Mucosa of descending colon (tissue), 3 donors: Measurements from ENCODE around the gene SLC2A10. TPM values are rescaled to one million over a fixed set of nuclear protein-coding genes. Genes with fewer than 3 reads are reported as not detected.

Experiments
- ATAC-seq: fragments of 200-7000 bp; cut with Tn5 transposase; one replicate; pipeline ENCODE4 v1.9.1; 2020; ENCODE audit warnings: mild to moderate bottlenecking, moderate library complexity
- DNase-seq, 3 donors: peaks; one replicate each; pipeline ENCODE4 v3.0.0-alpha.2; 2020
- H3K36me3 ChIP-seq: fragments of 200-600 bp; one replicate; pipeline ENCODE4 v1.8.0; 2021; ENCODE audit warnings: low read depth, mild to moderate bottlenecking
- H3K4me1 ChIP-seq: fragments of 200-600 bp; one replicate; pipeline ENCODE4 v1.8.0; 2021; ENCODE audit warnings: low read depth, mild to moderate bottlenecking
- H3K4me3 ChIP-seq: fragments of 200-600 bp; one replicate; pipeline ENCODE4 v1.8.0; 2021; ENCODE audit warnings: mild to moderate bottlenecking
- H3K9me3 ChIP-seq: fragments of 200-600 bp; one replicate; pipeline ENCODE4 v1.8.0; 2021; ENCODE audit warnings: mild to moderate bottlenecking
- intact Hi-C, 2 donors: fragments of 100-400 bp; cut with DNase I in 1 of 2; cut with micrococcal nuclease in 1 of 2; formaldehyde crosslinking; loops; one replicate each; pipeline versions ENCODE4 v1.11.0 to v1.11.1; 2022; cut with DNase I, micrococcal nuclease
- total RNA-seq, 3 donors: library from RNA; stranded (reverse); fragmentation: NEBNext Ultra II Directional in 2 of 3; extraction: Animal tissue kit (Norgen Biotek cat#: 25700) in 2 of 3; gene quantifications; one replicate each; pipeline versions ENCODE4 v1.2.1 to v1.2.4, GENCODE V29; 2021 to 2023
- TF ChIP-seq, protein P1 (sequence below): fragments of 200-600 bp; IDR thresholded peaks from one replicate; pipeline ENCODE4 v1.8.0; 2022; ENCODE audit warnings: antibody characterized with exemption, mild to moderate bottlenecking
- donor health status: DM: no; HTN: no; CAD: no; lungs with moderate emphysema.
- donor health status: DM: no; HTN: no; CAD: no.
- donor health status: DM: no; HTN: yes; CAD: no.

SLC2A10 gene
- total RNA-seq, 3 donors from 2014 or later, result 13.4 to 37.5 (median 26.3) TPM

GRCh38 chr20:46777331-46777730 lies 67.9 kb downstream of the SLC2A10 start:
- no peak for DNase-seq
- intact Hi-C loops, result no loop called here
- no peak for ATAC-seq
- Histone ChIP-seq H3K4me1 (no peaks in the 10 kb centered on the region), H3K4me3 (no peak overlapping the region), H3K9me3 (no peaks in the 10 kb centered on the region), H3K36me3 (no peaks in the 10 kb centered on the region)
- TF ChIP-seq, protein P1, sequence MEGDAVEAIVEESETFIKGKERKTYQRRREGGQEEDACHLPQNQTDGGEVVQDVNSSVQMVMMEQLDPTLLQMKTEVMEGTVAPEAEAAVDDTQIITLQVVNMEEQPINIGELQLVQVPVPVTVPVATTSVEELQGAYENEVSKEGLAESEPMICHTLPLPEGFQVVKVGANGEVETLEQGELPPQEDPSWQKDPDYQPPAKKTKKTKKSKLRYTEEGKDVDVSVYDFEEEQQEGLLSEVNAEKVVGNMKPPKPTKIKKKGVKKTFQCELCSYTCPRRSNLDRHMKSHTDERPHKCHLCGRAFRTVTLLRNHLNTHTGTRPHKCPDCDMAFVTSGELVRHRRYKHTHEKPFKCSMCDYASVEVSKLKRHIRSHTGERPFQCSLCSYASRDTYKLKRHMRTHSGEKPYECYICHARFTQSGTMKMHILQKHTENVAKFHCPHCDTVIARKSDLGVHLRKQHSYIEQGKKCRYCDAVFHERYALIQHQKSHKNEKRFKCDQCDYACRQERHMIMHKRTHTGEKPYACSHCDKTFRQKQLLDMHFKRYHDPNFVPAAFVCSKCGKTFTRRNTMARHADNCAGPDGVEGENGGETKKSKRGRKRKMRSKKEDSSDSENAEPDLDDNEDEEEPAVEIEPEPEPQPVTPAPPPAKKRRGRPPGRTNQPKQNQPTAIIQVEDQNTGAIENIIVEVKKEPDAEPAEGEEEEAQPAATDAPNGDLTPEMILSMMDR, result no peak

DNA sequence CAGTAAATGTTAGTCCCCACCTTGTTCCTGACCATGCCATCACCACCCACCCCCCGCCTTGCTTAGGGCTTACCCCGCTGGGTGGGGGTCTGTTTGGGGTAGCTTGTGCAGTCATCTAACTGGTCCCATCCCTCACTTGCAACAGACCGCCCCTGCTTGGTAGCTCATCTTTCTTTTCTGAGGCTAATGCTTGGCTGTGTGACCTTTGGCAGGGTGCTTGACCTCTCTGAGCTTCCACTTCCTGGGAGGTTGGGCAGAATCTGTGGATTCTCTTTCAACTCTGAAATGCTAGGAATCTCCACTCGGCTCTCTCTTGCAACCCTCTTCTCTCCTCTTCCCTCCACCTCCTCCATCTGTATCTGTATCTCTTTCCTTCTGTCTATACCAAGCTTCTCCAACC lies 70.4 kb downstream of the SLC2A10 start:
- TF ChIP-seq, protein P1, result no peak
- Histone ChIP-seq H3K4me1 (no peaks in the 10 kb centered on the region), H3K36me3 (no peaks in the 10 kb centered on the region), H3K4me3 (no peak overlapping the region), H3K9me3 (no peaks in the 10 kb centered on the region)
- DNase-seq (no peak), ATAC-seq (no peak)
- intact Hi-C loops, result no loop called here

GRCh38 chr20:46784436-46785127 lies 75.1 kb downstream of the SLC2A10 start:
- ATAC-seq (no peak), DNase-seq (no peak)
- Histone ChIP-seq H3K36me3 (no peaks in the 10 kb centered on the region), H3K4me1 (no peaks in the 10 kb centered on the region), H3K9me3 (no peaks in the 10 kb centered on the region), H3K4me3 (no peak overlapping the region)
- TF ChIP-seq, protein P1, result no peak
- intact Hi-C loops, result no loop called here

Other genes starting within 250 kb of the SLC2A10 start
- 1 to 10 TPM; 1.2 to 4.5 (median 2.7) TPM for gene ZNF334, start 196.1 kb upstream of the SLC2A10 start, total RNA-seq
- not detected for gene OCSTAMP, start 159.0 kb upstream of the SLC2A10 start, total RNA-seq
- under 1 TPM in 2 of 3 donors, not detected in 1; 0.27 to 0.54 TPM for gene SLC13A3, start 58.2 kb upstream of the SLC2A10 start, total RNA-seq
- gene TP53RK, start 20.2 kb upstream of the SLC2A10 start, total RNA-seq, result 10 to 100 TPM in 1 of 3 donors, 1 to 10 TPM in 2; 7.8 to 10.4 (median 8.2) TPM
- gene EYA2, start 185.2 kb downstream of the SLC2A10 start, total RNA-seq, result 10 to 100 TPM; 14.3 to 22.3 (median 19.5) TPM